HCT116 (cell line): ENCODE data around the gene PRKAG1. TPM values are rescaled to one million over a fixed set of nuclear protein-coding genes. Genes with fewer than 3 reads are reported as not detected.

ENCODE experiments used
- ATAC-seq: fragments of 200-7000 bp; cut with Tn5 transposase; 2 replicates; pipeline ENCODE4 v1.9.1; 2020; ENCODE audit warnings: mild to moderate bottlenecking, moderate library complexity
- BruUV-seq: library from RNA; stranded (reverse); fragments of 400-500 nt; replicated peaks from 2 replicates; lab custom pipeline; 2021; lab: Mats Ljungman, UMichigan
- CTCF ChIA-PET: fragments of 300-600 bp; sonication (Branson Sonifier 250); formaldehyde crosslinking; loops from one replicate; lab custom pipeline; 2021; ENCODE audit warnings: antibody characterized with exemption; lab: Charles Lee
- POLR2A ChIA-PET: fragments of 300-600, 350-600 bp; sonication (Branson Sonifier 250); formaldehyde crosslinking; loops from one replicate; lab custom pipeline; 2021; ENCODE audit warnings: antibody characterized with exemption; lab: Charles Lee
- RAD21 ChIA-PET, 2 experiments: fragments of 300-600 bp; sonication (Branson Sonifier 250); formaldehyde crosslinking; loops; one replicate each; lab custom pipeline; 2023; ENCODE audit warnings: low total read pairs in 2 of 2; ENCODE audit not compliant: uncharacterized antibody in 2 of 2, unreplicated experiment in 2 of 2, low non-redundant PET in 1 of 2; lab: Charles Lee
- DNase-seq: peaks from one replicate; pipeline ENCODE4 v3.0.0-alpha.2; 2010; ENCODE audit warnings: low read depth, low spot score
- H2AFZ ChIP-seq: fragments of 200-600 bp; shearing (Covaris generic), sonication (generic); 2 replicates; pipeline ENCODE4 v1.6.1; 2017; ENCODE audit warnings: low read depth, mixed run types, mixed read lengths, antibody characterized with exemption, low read length; ENCODE audit not compliant: poor library complexity, severe bottlenecking
- H3K27ac ChIP-seq: 2 replicates; pipeline ENCODE4 v1.5.1; 2012; ENCODE audit warnings: low read depth, low read length
- H3K27me3 ChIP-seq: fragments of 200-600 bp; sonication (generic); 2 replicates; pipeline ENCODE4 v1.6.1; 2016; ENCODE audit warnings: mixed run types, low read length, mixed read lengths; ENCODE audit not compliant: insufficient read depth
- H3K36me3 ChIP-seq, 2 experiments: fragments of 200-500 bp in 1 of 2; fragments of 200-600 bp in 1 of 2; sonication (Bioruptor generic) in 1 of 2; sonication (generic) in 1 of 2; 2 replicates each; pipeline versions ENCODE4 v1.5.1 to v1.6.1; 2014 to 2016; ENCODE audit warnings: low read length in 2 of 2, inconsistent platforms in 1 of 2, mixed read lengths in 1 of 2, mixed run types in 1 of 2; ENCODE audit not compliant: insufficient read depth in 2 of 2, control insufficient read depth in 1 of 2
- H3K4me1 ChIP-seq, 2 experiments: fragments of 200-600 bp in 1 of 2; sonication (generic) in 1 of 2; 2 replicates each; pipeline versions ENCODE4 v1.5.1 to v1.6.1; 2012 to 2017; ENCODE audit warnings: low read length in 2 of 2, inconsistent platforms in 1 of 2, mild to moderate bottlenecking in 1 of 2, mixed read lengths in 1 of 2, mixed run types in 1 of 2, moderate library complexity in 1 of 2; ENCODE audit not compliant: insufficient read depth in 2 of 2, control insufficient read depth in 1 of 2
- H3K4me2 ChIP-seq: fragments of 200-600 bp; sonication (generic); 2 replicates; pipeline ENCODE4 v1.6.1; 2017; ENCODE audit warnings: mixed run types, low read length, mixed read lengths
- H3K4me3 ChIP-seq, 2 experiments: fragments of 200-600 bp in 1 of 2; sonication (generic) in 1 of 2; replicated peaks in 1 of 2; 2 replicates each; pipeline ENCODE4 v1.5.1; 2011 to 2016; ENCODE audit warnings: low read length in 2 of 2, control low read depth in 1 of 2, low read depth in 1 of 2, mild to moderate bottlenecking in 1 of 2, mixed read lengths in 1 of 2, mixed run types in 1 of 2
- H3K79me2 ChIP-seq: fragments of 200-600 bp; sonication (generic); 2 replicates; pipeline ENCODE4 v1.6.1; 2017; ENCODE audit warnings: mild to moderate bottlenecking, mixed run types, low read length, moderate library complexity, mixed read lengths; ENCODE audit not compliant: insufficient read depth
- H3K9ac ChIP-seq: fragments of 200-600 bp; sonication (generic); 2 replicates; pipeline ENCODE4 v1.6.1; 2016; ENCODE audit warnings: low read length, mixed read lengths
- H3K9me2 ChIP-seq: fragments of 200-600 bp; sonication (generic), shearing (Covaris generic); 2 replicates; pipeline ENCODE4 v1.6.1; 2017; ENCODE audit warnings: mixed run types, mild to moderate bottlenecking, moderate library complexity; ENCODE audit not compliant: insufficient read depth
- H3K9me3 ChIP-seq, 2 experiments: fragments of 200-500 bp in 1 of 2; fragments of 200-600 bp in 1 of 2; sonication (Bioruptor generic) in 1 of 2; sonication (generic) in 1 of 2; 2 replicates each; pipeline ENCODE4 v1.6.1; 2014 to 2017; ENCODE audit warnings: low read length in 2 of 2, mixed read lengths in 2 of 2, inconsistent platforms in 1 of 2, low read depth in 1 of 2, mild to moderate bottlenecking in 1 of 2, mixed run types in 1 of 2, moderate library complexity in 1 of 2; ENCODE audit not compliant: control insufficient read depth in 1 of 2, insufficient read depth in 1 of 2
- H4K20me1 ChIP-seq: fragments of 200-600 bp; sonication (generic), shearing (Covaris generic); 2 replicates; pipeline ENCODE4 v1.6.1; 2017; ENCODE audit warnings: mixed run types, mild to moderate bottlenecking, moderate library complexity; ENCODE audit not compliant: insufficient read depth
- CBX3 ChIP-seq: IDR thresholded peaks from 2 replicates; pipeline ENCODE4 v1.6.1; 2012; ENCODE audit warnings: low read depth
- EGR1 ChIP-seq: IDR thresholded peaks from 2 replicates; pipeline ENCODE4 v1.6.1; 2012; ENCODE audit warnings: low read depth
- EZH2 ChIP-seq: fragments of 200-600 bp; sonication (generic); IDR thresholded peaks from 2 replicates; pipeline ENCODE4 v1.6.1; 2017; ENCODE audit warnings: antibody characterized with exemption, mixed run types
- EZH2phosphoT487 ChIP-seq: fragments of 200-600 bp; IDR thresholded peaks from 2 replicates; pipeline ENCODE4 v1.6.1; 2018; ENCODE audit warnings: antibody characterized with exemption, borderline replicate concordance
- POLR2AphosphoS5 ChIP-seq: IDR thresholded peaks from 2 replicates; pipeline ENCODE4 v1.6.1; 2011; ENCODE audit warnings: mild to moderate bottlenecking, low read depth, low read length, moderate library complexity
- RAD21 ChIP-seq: IDR thresholded peaks from 2 replicates; pipeline ENCODE4 v1.6.1; 2012; ENCODE audit warnings: low read depth, mild to moderate bottlenecking
- SIN3A ChIP-seq: IDR thresholded peaks from 2 replicates; pipeline ENCODE4 v1.6.1; 2012; ENCODE audit warnings: low read depth
- SP1 ChIP-seq: IDR thresholded peaks from 2 replicates; pipeline ENCODE4 v1.6.1; 2012; ENCODE audit warnings: low read depth
- SRF ChIP-seq: IDR thresholded peaks from 2 replicates; pipeline ENCODE4 v1.6.1; 2012; ENCODE audit warnings: low read depth
- TCF7L2 ChIP-seq: IDR thresholded peaks from 2 replicates; pipeline ENCODE4 v1.7.0; 2011; ENCODE audit warnings: borderline replicate concordance, inconsistent platforms; ENCODE audit not compliant: insufficient read depth, insufficient read length; ENCODE audit errors: extremely low read depth
- YY1 ChIP-seq: IDR thresholded peaks from 2 replicates; pipeline ENCODE4 v1.6.1; 2011; ENCODE audit warnings: low read length, low read depth, moderate library complexity, mild to moderate bottlenecking; ENCODE audit not compliant: insufficient replicate concordance; ENCODE audit errors: extremely low read depth
- ZBTB33 ChIP-seq: IDR thresholded peaks from 2 replicates; pipeline ENCODE4 v1.6.1; 2011; ENCODE audit warnings: mild to moderate bottlenecking, low read length, moderate library complexity; ENCODE audit not compliant: insufficient replicate concordance; ENCODE audit errors: extremely low read depth
- ZNF274 ChIP-seq: fragments of 200-500 bp; sonication (Bioruptor generic); IDR thresholded peaks from 2 replicates; pipeline ENCODE4 v1.6.1; 2014; ENCODE audit warnings: mild to moderate bottlenecking, low read depth, low read length, inconsistent platforms
- intact Hi-C: fragments of 100-400 bp; cut with micrococcal nuclease; formaldehyde crosslinking; loops from 2 replicates; pipeline ENCODE4 v1.10.0; 2022
- total RNA-seq: library from RNA; stranded (reverse); gene quantifications from one replicate; pipeline ENCODE4 v1.2.1, GENCODE V29; 2021; ENCODE audit not compliant: unreplicated experiment

PRKAG1 gene
- total RNA-seq, 1 experiment from 2014 or later: 64.6 TPM

- Histone ChIP-seq H3K4me2 (no peak overlapping the region), H3K27ac (no peak overlapping the region), H3K79me2 (no peaks in the 10 kb centered on the region), H3K36me3 (peaks cover 60 to 79% of the 10 kb centered on the region in 2 experiments; a peak in 3 of 4 replicates), H3K9ac (no peak overlapping the region), H4K20me1 (no peaks in the 10 kb centered on the region), H3K4me1 (no peaks in the 10 kb centered on the region), H3K4me3 (no peak overlapping the region), H3K9me3 (no peaks in the 10 kb centered on the region), H3K9me2 (no peaks in the 10 kb centered on the region), H2AFZ (no peak overlapping the region), H3K27me3 (no peaks in the 10 kb centered on the region)
- BruUV-seq: TSS peak; percentile 17
- ChIA-PET RAD21 (no interaction called here), CTCF (interaction anchor here (0.6 kb wide), 1 partner anchor 39 kb away, joined by 4 read pairs; no protein-coding TSS in a partner anchor), POLR2A (no interaction called here)
- intact Hi-C loops: no loop called here
- TF ChIP-seq ZNF274 (no peak), SP1 (no peak), RAD21 (no peak), POLR2AphosphoS5 (no peak), SRF (no peak), ZBTB33 (no peak), EZH2 (no peak), EGR1 (no peak), SIN3A (no peak), EZH2phosphoT487 (no peak), CBX3 (no peak), YY1 (no peak), TCF7L2 (no peak)
- DNase-seq: no peak
- ATAC-seq: no peak
Measured at GRCh38 chr12:49041036-49041880, 22.7 kb upstream of the PRKAG1 start.
